H1 (cell line): Measurements from ENCODE around the gene MRE11.
"Not testable (repeated sequence)": the region's sequence is repeated elsewhere in the genome, so short reads cannot be mapped to it uniquely, and the experiment has no call there.

Source experiments
- ATF3 ChIP-seq: IDR thresholded peaks from 2 replicates; pipeline ENCODE4 v1.6.1; 2011; ENCODE audit warnings: low read depth, mild to moderate bottlenecking, low read length; ENCODE audit not compliant: insufficient read depth
- EZH2 ChIP-seq: fragments of 200-600 bp; sonication (generic); IDR thresholded peaks from 2 replicates; pipeline ENCODE4 v1.7.1; 2012; ENCODE audit warnings: low read depth, mild to moderate bottlenecking, moderate library complexity, low read length, inconsistent platforms; ENCODE audit not compliant: severe bottlenecking
- KDM1A ChIP-seq: fragments of 200-600, 300-600 bp; sonication (generic); IDR thresholded peaks from 2 replicates; pipeline ENCODE4 v1.7.1; 2016; ENCODE audit warnings: mild to moderate bottlenecking, low read length, borderline replicate concordance
- YY1 ChIP-seq: IDR thresholded peaks from 2 replicates; pipeline ENCODE4 v1.6.1; 2011; ENCODE audit warnings: low read depth, mild to moderate bottlenecking, low read length
- TF ChIP-seq, protein P1 (sequence below), 3 experiments: IDR thresholded peaks; 1 replicate in 2 of 3; 2 replicates in 1 of 3; pipeline versions ENCODE4 v1.5.1 to v1.6.1; 2011; ENCODE audit warnings: low read length in 3 of 3, mild to moderate bottlenecking in 3 of 3, inconsistent platforms in 2 of 3, low read depth in 1 of 3, moderate library complexity in 1 of 3; ENCODE audit not compliant: insufficient read depth in 1 of 3; ENCODE audit errors: control extremely low read depth in 1 of 3

DNA sequence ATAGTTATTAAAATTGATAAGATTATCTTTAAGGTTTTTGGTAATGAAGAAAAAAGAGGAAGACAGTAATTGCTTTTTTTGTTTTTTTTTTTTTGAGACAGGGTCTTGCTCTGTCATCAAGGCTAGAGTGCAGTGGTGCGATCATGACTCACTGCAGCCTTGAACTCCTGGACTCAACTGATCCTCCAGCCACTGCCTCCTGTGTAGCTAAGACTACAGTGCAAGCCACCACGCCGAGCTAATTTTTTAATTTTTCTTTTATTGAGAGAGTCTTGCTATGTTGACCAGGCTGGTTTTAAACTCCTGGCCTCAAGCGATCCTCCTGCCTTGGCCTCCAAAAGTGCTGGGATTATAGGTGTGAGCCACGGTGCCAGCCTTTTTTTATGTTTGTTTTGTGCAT, 12.9 kb upstream of the MRE11 start:
- not testable (repeated sequence) for TF ChIP-seq KDM1A, ATF3, EZH2, YY1
- TF ChIP-seq, protein P1, sequence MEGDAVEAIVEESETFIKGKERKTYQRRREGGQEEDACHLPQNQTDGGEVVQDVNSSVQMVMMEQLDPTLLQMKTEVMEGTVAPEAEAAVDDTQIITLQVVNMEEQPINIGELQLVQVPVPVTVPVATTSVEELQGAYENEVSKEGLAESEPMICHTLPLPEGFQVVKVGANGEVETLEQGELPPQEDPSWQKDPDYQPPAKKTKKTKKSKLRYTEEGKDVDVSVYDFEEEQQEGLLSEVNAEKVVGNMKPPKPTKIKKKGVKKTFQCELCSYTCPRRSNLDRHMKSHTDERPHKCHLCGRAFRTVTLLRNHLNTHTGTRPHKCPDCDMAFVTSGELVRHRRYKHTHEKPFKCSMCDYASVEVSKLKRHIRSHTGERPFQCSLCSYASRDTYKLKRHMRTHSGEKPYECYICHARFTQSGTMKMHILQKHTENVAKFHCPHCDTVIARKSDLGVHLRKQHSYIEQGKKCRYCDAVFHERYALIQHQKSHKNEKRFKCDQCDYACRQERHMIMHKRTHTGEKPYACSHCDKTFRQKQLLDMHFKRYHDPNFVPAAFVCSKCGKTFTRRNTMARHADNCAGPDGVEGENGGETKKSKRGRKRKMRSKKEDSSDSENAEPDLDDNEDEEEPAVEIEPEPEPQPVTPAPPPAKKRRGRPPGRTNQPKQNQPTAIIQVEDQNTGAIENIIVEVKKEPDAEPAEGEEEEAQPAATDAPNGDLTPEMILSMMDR (IDR thresholded peaks at IDR 0.05; ENCODE audit: control extremely low read depth in 1 of 3, insufficient read depth in 1 of 3, low read depth in 1 of 3, low read length in 3 of 3): not testable (repeated sequence)
